ENCODE data around the gene PTPRN2. TPM values are rescaled to one million over a fixed set of nuclear protein-coding genes. Genes with fewer than 3 reads are reported as not detected.

PTPRN2 gene
- total RNA-seq, 1 experiment from 2014 or later, result 2.1 TPM

GRCh38 chr7:158056761-158057160, 530.9 kb downstream of the PTPRN2 start:
- Histone ChIP-seq H3K9me2 (ENCODE audit: insufficient read depth) (no peaks in the 10 kb centered on the region), H3K9me3 (ENCODE audit: control insufficient read depth in 1 of 2, insufficient read depth in 1 of 2, low read depth in 1 of 2, low read length in 2 of 2) (peaks cover 0 to 4% of the 10 kb centered on the region in 2 experiments; a peak in 2 of 4 replicates), H3K4me2 (ENCODE audit: low read length) (no peak overlapping the region), H3K27ac (ENCODE audit: low read depth, low read length) (no peak overlapping the region), H4K20me1 (ENCODE audit: insufficient read depth) (no peaks in the 10 kb centered on the region), H3K4me3 (replicated peaks in 1 of 2; ENCODE audit: low read depth in 1 of 2, low read length in 2 of 2) (no peak overlapping the region), H3K4me1 (ENCODE audit: control insufficient read depth in 1 of 2, insufficient read depth in 2 of 2, low read length in 2 of 2) (no peaks in the 10 kb centered on the region), H2AFZ (ENCODE audit: low read depth, low read length, poor library complexity, severe bottlenecking) (no peak overlapping the region), H3K9ac (ENCODE audit: low read length) (no peak overlapping the region), H3K27me3 (ENCODE audit: insufficient read depth, low read length) (no peaks in the 10 kb centered on the region), H3K36me3 (ENCODE audit: control insufficient read depth in 1 of 2, insufficient read depth in 2 of 2, low read length in 2 of 2) (no peaks in the 10 kb centered on the region), H3K79me2 (ENCODE audit: insufficient read depth, low read length) (no peaks in the 10 kb centered on the region)
- no TSS peak for BruUV-seq (replicated peaks)
- CTCF ChIA-PET, result no interaction called here
- no peak for TF ChIP-seq FOSL1 (IDR thresholded peaks at IDR 0.05; ENCODE audit: low read depth)
- TF ChIP-seq EZH2phosphoT487 (IDR thresholded peaks at IDR 0.05; ENCODE audit: borderline replicate concordance), result no peak
- no peak for TF ChIP-seq ZBTB33 (IDR thresholded peaks at IDR 0.05; ENCODE audit: extremely low read depth, insufficient replicate concordance, low read length)
- TF ChIP-seq ELF1 (IDR thresholded peaks at IDR 0.05; ENCODE audit: borderline replicate concordance, low read depth), result no peak
- no peak for TF ChIP-seq CEBPB (IDR thresholded peaks at IDR 0.05; ENCODE audit: low read depth)
- no peak for TF ChIP-seq REST (IDR thresholded peaks at IDR 0.05; ENCODE audit: low read depth)
- TF ChIP-seq YY1 (IDR thresholded peaks at IDR 0.05; ENCODE audit: extremely low read depth, insufficient replicate concordance, low read depth, low read length), result no peak
- no peak for TF ChIP-seq SIN3A (IDR thresholded peaks at IDR 0.05; ENCODE audit: low read depth)
- RAD21 ChIA-PET (ENCODE audit: low non-redundant PET in 1 of 2, low total read pairs in 2 of 2, uncharacterized antibody in 2 of 2, unreplicated experiment in 2 of 2), result no interaction called here
- ATAC-seq (no peak), DNase-seq (ENCODE audit: low read depth, low spot score) (no peak)
- intact Hi-C loops (cut with micrococcal nuclease), result no loop called here
- POLR2A ChIA-PET, result no interaction called here
